HCT116 (cell line): ENCODE measurements around the gene APBA1. TPM values are rescaled to one million over a fixed set of nuclear protein-coding genes. Genes with fewer than 3 reads are reported as not detected.

Source experiments
- ATAC-seq: fragments of 200-7000 bp; cut with Tn5 transposase; 2 replicates; pipeline ENCODE4 v1.9.1; 2020; ENCODE audit warnings: mild to moderate bottlenecking, moderate library complexity
- BruUV-seq: library from RNA; stranded (reverse); fragments of 400-500 nt; replicated peaks from 2 replicates; lab custom pipeline; 2021; lab: Mats Ljungman, UMichigan
- CTCF ChIA-PET: fragments of 300-600 bp; sonication (Branson Sonifier 250); formaldehyde crosslinking; loops from one replicate; lab custom pipeline; 2021; ENCODE audit warnings: antibody characterized with exemption; lab: Charles Lee
- POLR2A ChIA-PET: fragments of 300-600, 350-600 bp; sonication (Branson Sonifier 250); formaldehyde crosslinking; loops from one replicate; lab custom pipeline; 2021; ENCODE audit warnings: antibody characterized with exemption; lab: Charles Lee
- RAD21 ChIA-PET, 2 experiments: fragments of 300-600 bp; sonication (Branson Sonifier 250); formaldehyde crosslinking; loops; one replicate each; lab custom pipeline; 2023; ENCODE audit warnings: low total read pairs in 2 of 2; ENCODE audit not compliant: uncharacterized antibody in 2 of 2, unreplicated experiment in 2 of 2, low non-redundant PET in 1 of 2; lab: Charles Lee
- DNase-seq: peaks from one replicate; pipeline ENCODE4 v3.0.0-alpha.2; 2010; ENCODE audit warnings: low read depth, low spot score
- H2AFZ ChIP-seq: fragments of 200-600 bp; shearing (Covaris generic), sonication (generic); 2 replicates; pipeline ENCODE4 v1.6.1; 2017; ENCODE audit warnings: low read depth, mixed run types, mixed read lengths, antibody characterized with exemption, low read length; ENCODE audit not compliant: poor library complexity, severe bottlenecking
- H3K27ac ChIP-seq: 2 replicates; pipeline ENCODE4 v1.5.1; 2012; ENCODE audit warnings: low read depth, low read length
- H3K27me3 ChIP-seq: fragments of 200-600 bp; sonication (generic); 2 replicates; pipeline ENCODE4 v1.6.1; 2016; ENCODE audit warnings: mixed run types, low read length, mixed read lengths; ENCODE audit not compliant: insufficient read depth
- H3K36me3 ChIP-seq, 2 experiments: fragments of 200-500 bp in 1 of 2; fragments of 200-600 bp in 1 of 2; sonication (Bioruptor generic) in 1 of 2; sonication (generic) in 1 of 2; 2 replicates each; pipeline versions ENCODE4 v1.5.1 to v1.6.1; 2014 to 2016; ENCODE audit warnings: low read length in 2 of 2, inconsistent platforms in 1 of 2, mixed read lengths in 1 of 2, mixed run types in 1 of 2; ENCODE audit not compliant: insufficient read depth in 2 of 2, control insufficient read depth in 1 of 2
- H3K4me1 ChIP-seq, 2 experiments: fragments of 200-600 bp in 1 of 2; sonication (generic) in 1 of 2; 2 replicates each; pipeline versions ENCODE4 v1.5.1 to v1.6.1; 2012 to 2017; ENCODE audit warnings: low read length in 2 of 2, inconsistent platforms in 1 of 2, mild to moderate bottlenecking in 1 of 2, mixed read lengths in 1 of 2, mixed run types in 1 of 2, moderate library complexity in 1 of 2; ENCODE audit not compliant: insufficient read depth in 2 of 2, control insufficient read depth in 1 of 2
- H3K4me2 ChIP-seq: fragments of 200-600 bp; sonication (generic); 2 replicates; pipeline ENCODE4 v1.6.1; 2017; ENCODE audit warnings: mixed run types, low read length, mixed read lengths
- H3K4me3 ChIP-seq, 2 experiments: fragments of 200-600 bp in 1 of 2; sonication (generic) in 1 of 2; replicated peaks in 1 of 2; 2 replicates each; pipeline ENCODE4 v1.5.1; 2011 to 2016; ENCODE audit warnings: low read length in 2 of 2, control low read depth in 1 of 2, low read depth in 1 of 2, mild to moderate bottlenecking in 1 of 2, mixed read lengths in 1 of 2, mixed run types in 1 of 2
- H3K79me2 ChIP-seq: fragments of 200-600 bp; sonication (generic); 2 replicates; pipeline ENCODE4 v1.6.1; 2017; ENCODE audit warnings: mild to moderate bottlenecking, mixed run types, low read length, moderate library complexity, mixed read lengths; ENCODE audit not compliant: insufficient read depth
- H3K9ac ChIP-seq: fragments of 200-600 bp; sonication (generic); 2 replicates; pipeline ENCODE4 v1.6.1; 2016; ENCODE audit warnings: low read length, mixed read lengths
- H3K9me2 ChIP-seq: fragments of 200-600 bp; sonication (generic), shearing (Covaris generic); 2 replicates; pipeline ENCODE4 v1.6.1; 2017; ENCODE audit warnings: mixed run types, mild to moderate bottlenecking, moderate library complexity; ENCODE audit not compliant: insufficient read depth
- H3K9me3 ChIP-seq, 2 experiments: fragments of 200-500 bp in 1 of 2; fragments of 200-600 bp in 1 of 2; sonication (Bioruptor generic) in 1 of 2; sonication (generic) in 1 of 2; 2 replicates each; pipeline ENCODE4 v1.6.1; 2014 to 2017; ENCODE audit warnings: low read length in 2 of 2, mixed read lengths in 2 of 2, inconsistent platforms in 1 of 2, low read depth in 1 of 2, mild to moderate bottlenecking in 1 of 2, mixed run types in 1 of 2, moderate library complexity in 1 of 2; ENCODE audit not compliant: control insufficient read depth in 1 of 2, insufficient read depth in 1 of 2
- H4K20me1 ChIP-seq: fragments of 200-600 bp; sonication (generic), shearing (Covaris generic); 2 replicates; pipeline ENCODE4 v1.6.1; 2017; ENCODE audit warnings: mixed run types, mild to moderate bottlenecking, moderate library complexity; ENCODE audit not compliant: insufficient read depth
- ATF3 ChIP-seq: IDR thresholded peaks from 2 replicates; pipeline ENCODE4 v1.6.1; 2012
- CBX3 ChIP-seq: IDR thresholded peaks from 2 replicates; pipeline ENCODE4 v1.6.1; 2012; ENCODE audit warnings: low read depth
- ELF1 ChIP-seq: IDR thresholded peaks from 2 replicates; pipeline ENCODE4 v1.6.1; 2012; ENCODE audit warnings: low read depth, borderline replicate concordance
- EZH2 ChIP-seq: fragments of 200-600 bp; sonication (generic); IDR thresholded peaks from 2 replicates; pipeline ENCODE4 v1.6.1; 2017; ENCODE audit warnings: antibody characterized with exemption, mixed run types
- FOSL1 ChIP-seq: IDR thresholded peaks from 2 replicates; pipeline ENCODE4 v1.6.1; 2012; ENCODE audit warnings: low read depth
- POLR2AphosphoS5 ChIP-seq: IDR thresholded peaks from 2 replicates; pipeline ENCODE4 v1.6.1; 2011; ENCODE audit warnings: mild to moderate bottlenecking, low read depth, low read length, moderate library complexity
- RAD21 ChIP-seq: IDR thresholded peaks from 2 replicates; pipeline ENCODE4 v1.6.1; 2012; ENCODE audit warnings: low read depth, mild to moderate bottlenecking
- SRF ChIP-seq: IDR thresholded peaks from 2 replicates; pipeline ENCODE4 v1.6.1; 2012; ENCODE audit warnings: low read depth
- YY1 ChIP-seq: IDR thresholded peaks from 2 replicates; pipeline ENCODE4 v1.6.1; 2011; ENCODE audit warnings: low read length, low read depth, moderate library complexity, mild to moderate bottlenecking; ENCODE audit not compliant: insufficient replicate concordance; ENCODE audit errors: extremely low read depth
- ZFX ChIP-seq: fragments of 450-650 bp; IDR thresholded peaks from 2 replicates; pipeline ENCODE4 v1.6.1; 2017
- intact Hi-C: fragments of 100-400 bp; cut with micrococcal nuclease; formaldehyde crosslinking; loops from 2 replicates; pipeline ENCODE4 v1.10.0; 2022
- total RNA-seq: library from RNA; stranded (reverse); gene quantifications from one replicate; pipeline ENCODE4 v1.2.1, GENCODE V29; 2021; ENCODE audit not compliant: unreplicated experiment
- TF ChIP-seq, protein P1 (sequence below): IDR thresholded peaks from 2 replicates; pipeline ENCODE4 v1.6.1; 2011; ENCODE audit warnings: mild to moderate bottlenecking, low read length, moderate library complexity; ENCODE audit not compliant: insufficient replicate concordance; ENCODE audit errors: extremely low read depth

The APBA1 gene
- total RNA-seq, 1 experiment from 2014 or later, result 0.20 TPM

DNA sequence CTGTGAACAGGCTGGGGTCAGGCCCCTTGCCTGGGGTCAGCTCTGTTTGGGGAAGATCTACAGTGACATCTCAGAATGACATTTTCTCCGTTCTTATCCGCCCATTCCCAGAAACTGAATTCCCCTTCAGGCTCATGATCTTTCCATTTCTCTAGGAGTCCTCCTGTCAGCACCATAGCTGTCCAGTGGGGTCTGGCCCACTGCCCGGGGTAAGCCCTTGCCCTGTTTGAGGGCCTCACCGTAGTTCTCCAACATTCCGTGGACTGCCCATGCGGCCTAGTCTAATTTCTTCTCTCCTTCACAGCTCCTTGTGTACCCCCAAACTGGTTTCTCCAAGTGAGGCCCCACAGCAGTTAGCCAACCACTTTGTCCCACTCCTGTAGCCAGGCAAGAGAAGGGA, 278.7 kb downstream of the APBA1 start:
- POLR2A ChIA-PET, result no interaction called here
- no peak overlapping the region for H3K27ac ChIP-seq
- ATAC-seq (no peak), DNase-seq (no peak)
- RAD21 ChIA-PET, result interaction anchor here in 1 of 2 experiments (0.6 kb wide), 1 partner anchor 701 kb away, joined by 3 read pairs; no protein-coding TSS in a partner anchor
- TF ChIP-seq SRF (no peak), ZFX (no peak), POLR2AphosphoS5 (no peak), RAD21 (no peak), EZH2 (no peak), ELF1 (no peak), CBX3 (no peak), ATF3 (no peak), YY1 (no peak), FOSL1 (no peak)
- TF ChIP-seq, protein P1, sequence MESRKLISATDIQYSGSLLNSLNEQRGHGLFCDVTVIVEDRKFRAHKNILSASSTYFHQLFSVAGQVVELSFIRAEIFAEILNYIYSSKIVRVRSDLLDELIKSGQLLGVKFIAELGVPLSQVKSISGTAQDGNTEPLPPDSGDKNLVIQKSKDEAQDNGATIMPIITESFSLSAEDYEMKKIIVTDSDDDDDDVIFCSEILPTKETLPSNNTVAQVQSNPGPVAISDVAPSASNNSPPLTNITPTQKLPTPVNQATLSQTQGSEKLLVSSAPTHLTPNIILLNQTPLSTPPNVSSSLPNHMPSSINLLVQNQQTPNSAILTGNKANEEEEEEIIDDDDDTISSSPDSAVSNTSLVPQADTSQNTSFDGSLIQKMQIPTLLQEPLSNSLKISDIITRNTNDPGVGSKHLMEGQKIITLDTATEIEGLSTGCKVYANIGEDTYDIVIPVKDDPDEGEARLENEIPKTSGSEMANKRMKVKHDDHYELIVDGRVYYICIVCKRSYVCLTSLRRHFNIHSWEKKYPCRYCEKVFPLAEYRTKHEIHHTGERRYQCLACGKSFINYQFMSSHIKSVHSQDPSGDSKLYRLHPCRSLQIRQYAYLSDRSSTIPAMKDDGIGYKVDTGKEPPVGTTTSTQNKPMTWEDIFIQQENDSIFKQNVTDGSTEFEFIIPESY, result no peak
- no peaks in the 10 kb centered on the region for H3K79me2 ChIP-seq
- intact Hi-C loops, result no loop called here
- H3K36me3 ChIP-seq, result no peaks in the 10 kb centered on the region
- no peak overlapping the region for H3K4me3 ChIP-seq
- H3K4me1 ChIP-seq, result no peaks in the 10 kb centered on the region
- H3K27me3 ChIP-seq, result no peaks in the 10 kb centered on the region
- CTCF ChIA-PET, result no interaction called here
- no peaks in the 10 kb centered on the region for H3K9me3 ChIP-seq
- H3K9ac ChIP-seq, result no peak overlapping the region
- BruUV-seq, result no TSS peak
- H2AFZ ChIP-seq, result no peak overlapping the region
- H3K9me2 ChIP-seq, result no peaks in the 10 kb centered on the region
- H3K4me2 ChIP-seq, result no peak overlapping the region
- H4K20me1 ChIP-seq, result no peaks in the 10 kb centered on the region
